PFSK-1 (cell line): ENCODE results near the gene SLC7A11.

Source experiments
- POLR2AphosphoS5 ChIP-seq: IDR thresholded peaks from 2 replicates; pipeline ENCODE4 v1.6.1; 2012; ENCODE audit warnings: low read depth, mild to moderate bottlenecking, control low read depth, low read length, moderate library complexity
- SIN3A ChIP-seq: IDR thresholded peaks from 2 replicates; pipeline ENCODE4 v1.6.1; 2012; ENCODE audit warnings: mild to moderate bottlenecking, low read length, moderate library complexity, borderline replicate concordance; ENCODE audit not compliant: insufficient read depth
- TAF1 ChIP-seq: IDR thresholded peaks from 2 replicates; pipeline ENCODE4 v1.6.1; 2012; ENCODE audit warnings: low read length, control low read depth, borderline replicate concordance; ENCODE audit not compliant: insufficient read depth
- TF ChIP-seq, protein P1 (sequence below), 2 experiments: IDR thresholded peaks; 2 replicates each; pipeline versions ENCODE4 v1.6.1 to v1.8.0; 2011 to 2012; ENCODE audit warnings: low read depth in 2 of 2, low read length in 2 of 2, control low read depth in 1 of 2, inconsistent platforms in 1 of 2, mild to moderate bottlenecking in 1 of 2, moderate library complexity in 1 of 2; ENCODE audit not compliant: insufficient read depth in 1 of 2

DNA sequence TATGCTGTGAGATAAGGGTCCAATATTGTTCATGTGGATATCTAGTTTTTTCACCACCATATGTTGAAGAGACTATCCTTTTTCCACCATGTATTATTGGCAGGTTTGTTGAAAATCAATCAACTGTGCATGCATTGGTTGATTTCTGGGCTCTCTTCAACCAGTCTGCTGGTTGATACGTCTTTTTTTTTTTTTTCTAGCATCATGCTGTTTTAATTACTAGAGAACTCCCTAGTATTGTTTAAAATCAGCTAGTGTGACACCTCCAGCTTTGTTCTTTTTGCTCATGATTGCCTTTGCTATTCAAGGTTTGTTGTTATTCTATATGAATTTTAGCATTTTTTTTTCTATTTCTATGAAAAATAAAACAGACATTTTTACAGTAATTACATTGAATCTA lies 123.9 kb downstream of the SLC7A11 start:
- TF ChIP-seq TAF1 (no peak), POLR2AphosphoS5 (no peak), SIN3A (no peak)
- TF ChIP-seq, protein P1, sequence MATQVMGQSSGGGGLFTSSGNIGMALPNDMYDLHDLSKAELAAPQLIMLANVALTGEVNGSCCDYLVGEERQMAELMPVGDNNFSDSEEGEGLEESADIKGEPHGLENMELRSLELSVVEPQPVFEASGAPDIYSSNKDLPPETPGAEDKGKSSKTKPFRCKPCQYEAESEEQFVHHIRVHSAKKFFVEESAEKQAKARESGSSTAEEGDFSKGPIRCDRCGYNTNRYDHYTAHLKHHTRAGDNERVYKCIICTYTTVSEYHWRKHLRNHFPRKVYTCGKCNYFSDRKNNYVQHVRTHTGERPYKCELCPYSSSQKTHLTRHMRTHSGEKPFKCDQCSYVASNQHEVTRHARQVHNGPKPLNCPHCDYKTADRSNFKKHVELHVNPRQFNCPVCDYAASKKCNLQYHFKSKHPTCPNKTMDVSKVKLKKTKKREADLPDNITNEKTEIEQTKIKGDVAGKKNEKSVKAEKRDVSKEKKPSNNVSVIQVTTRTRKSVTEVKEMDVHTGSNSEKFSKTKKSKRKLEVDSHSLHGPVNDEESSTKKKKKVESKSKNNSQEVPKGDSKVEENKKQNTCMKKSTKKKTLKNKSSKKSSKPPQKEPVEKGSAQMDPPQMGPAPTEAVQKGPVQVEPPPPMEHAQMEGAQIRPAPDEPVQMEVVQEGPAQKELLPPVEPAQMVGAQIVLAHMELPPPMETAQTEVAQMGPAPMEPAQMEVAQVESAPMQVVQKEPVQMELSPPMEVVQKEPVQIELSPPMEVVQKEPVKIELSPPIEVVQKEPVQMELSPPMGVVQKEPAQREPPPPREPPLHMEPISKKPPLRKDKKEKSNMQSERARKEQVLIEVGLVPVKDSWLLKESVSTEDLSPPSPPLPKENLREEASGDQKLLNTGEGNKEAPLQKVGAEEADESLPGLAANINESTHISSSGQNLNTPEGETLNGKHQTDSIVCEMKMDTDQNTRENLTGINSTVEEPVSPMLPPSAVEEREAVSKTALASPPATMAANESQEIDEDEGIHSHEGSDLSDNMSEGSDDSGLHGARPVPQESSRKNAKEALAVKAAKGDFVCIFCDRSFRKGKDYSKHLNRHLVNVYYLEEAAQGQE (IDR thresholded peaks at IDR 0.05; ENCODE audit: insufficient read depth in 1 of 2, low read depth in 2 of 2, low read length in 2 of 2) = no peak
